Fibroblast of gingiva (primary cell): ENCODE data around the gene ABCG4.
"Not testable (repeated sequence)": the region's sequence is repeated elsewhere in the genome, so short reads cannot be mapped to it uniquely, and the experiment has no call there.

Experiments used
- DNase-seq: peaks from one replicate; pipeline ENCODE4 v3.0.0-alpha.2; 2011; ENCODE audit warnings: low read depth

Gene ABCG4

DNA sequence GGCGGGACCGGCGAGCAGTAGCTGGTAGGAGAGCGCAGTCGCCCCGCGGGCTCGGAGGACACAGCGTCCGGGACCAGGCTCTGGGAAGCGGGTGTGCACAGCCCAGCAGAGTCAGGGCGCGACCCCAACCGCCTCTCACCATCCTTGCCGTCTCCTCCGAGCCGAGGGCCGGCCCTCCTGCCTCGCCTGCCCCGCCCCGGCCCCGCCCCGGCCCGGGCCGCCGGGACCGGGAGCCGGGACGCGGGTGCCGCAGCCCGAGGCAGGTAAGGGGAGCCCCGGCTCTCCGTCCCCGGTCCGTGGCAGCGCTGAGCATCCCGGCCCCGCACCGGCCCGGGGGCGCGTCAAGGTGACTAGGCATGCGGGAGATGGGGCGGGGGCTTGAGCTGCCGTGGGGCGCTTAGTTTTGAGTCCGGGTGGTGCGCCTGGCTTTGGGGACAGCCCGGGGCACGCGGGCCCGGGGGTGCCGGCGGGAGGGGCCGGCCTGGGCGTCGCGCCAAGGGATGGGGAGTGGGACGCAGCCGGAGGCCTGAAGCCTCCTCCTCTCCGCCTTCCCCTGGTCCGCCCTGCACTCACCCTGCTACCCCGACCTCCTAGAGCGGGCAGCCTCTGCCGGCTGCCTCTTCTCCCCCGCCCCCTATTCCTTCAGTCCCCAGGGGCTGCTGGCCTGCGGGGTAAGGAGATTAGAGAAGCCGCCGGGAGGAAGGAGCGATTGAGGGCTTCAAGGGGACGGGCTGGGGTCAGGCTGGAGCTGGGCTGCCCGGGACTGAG lies at the start of gene ABCG4:
ABCG4 (plus strand) TSS at position 35 of the 768 bp plus-strand sequence. CDS start 914 bp downstream, outside the sequence.
- no peak for DNase-seq

DNA sequence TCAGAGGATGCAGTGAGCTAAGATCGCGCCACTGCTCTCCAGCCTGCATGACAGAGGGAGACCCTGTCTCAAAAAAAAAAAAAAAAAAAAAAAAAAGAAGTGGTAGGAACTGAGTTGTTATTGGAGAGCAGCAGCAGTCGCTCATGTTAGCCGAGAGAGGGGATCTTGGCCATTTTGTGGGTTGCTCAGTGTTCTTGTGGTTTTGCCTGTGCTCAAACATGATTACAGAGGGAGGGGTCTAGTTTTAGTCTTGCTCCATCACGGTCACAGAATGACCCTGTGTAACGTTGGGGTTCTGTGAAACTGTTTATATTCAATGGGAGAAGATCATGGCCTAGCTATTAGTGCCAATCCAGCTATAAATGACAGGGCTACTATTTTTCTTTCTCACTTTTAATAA lies 49.1 kb upstream of the ABCG4 start:
- no peak for DNase-seq

DNA sequence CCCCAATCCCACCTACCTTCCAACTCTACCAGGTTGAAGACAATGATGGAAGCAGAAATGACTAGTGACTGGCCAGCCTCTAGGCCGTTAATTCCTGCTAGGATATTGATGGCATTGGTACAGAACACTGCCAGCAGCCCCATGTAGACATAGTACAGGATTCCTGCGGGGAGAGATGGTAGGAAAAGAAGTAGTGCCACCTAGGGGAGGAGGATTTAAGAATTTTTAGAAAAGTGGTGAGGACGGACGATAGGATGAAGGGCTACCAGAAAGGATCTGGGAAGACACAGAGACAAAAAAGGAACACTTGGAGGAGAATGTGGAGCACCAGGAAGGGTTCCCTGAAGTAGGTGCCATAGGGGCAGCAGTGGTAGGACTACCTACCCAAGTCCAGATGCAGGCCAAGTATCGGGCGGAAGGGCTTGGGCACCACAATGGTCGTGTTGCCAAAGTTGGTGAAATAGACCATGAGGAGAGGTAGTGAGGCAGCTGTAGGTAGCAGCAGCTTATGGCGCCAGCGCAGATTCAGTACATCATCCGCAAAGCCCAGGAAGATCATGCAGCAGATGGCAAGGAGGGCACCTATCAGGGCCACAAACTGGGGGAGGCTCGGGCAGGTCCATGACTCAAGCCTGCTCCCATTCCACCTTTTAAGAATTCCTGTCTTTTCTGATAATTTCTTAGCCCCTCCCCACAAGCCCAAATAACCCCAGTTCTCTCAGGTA lies 48.4 kb upstream of the ABCG4 start:
- peak; percentile 61 for DNase-seq

DNA sequence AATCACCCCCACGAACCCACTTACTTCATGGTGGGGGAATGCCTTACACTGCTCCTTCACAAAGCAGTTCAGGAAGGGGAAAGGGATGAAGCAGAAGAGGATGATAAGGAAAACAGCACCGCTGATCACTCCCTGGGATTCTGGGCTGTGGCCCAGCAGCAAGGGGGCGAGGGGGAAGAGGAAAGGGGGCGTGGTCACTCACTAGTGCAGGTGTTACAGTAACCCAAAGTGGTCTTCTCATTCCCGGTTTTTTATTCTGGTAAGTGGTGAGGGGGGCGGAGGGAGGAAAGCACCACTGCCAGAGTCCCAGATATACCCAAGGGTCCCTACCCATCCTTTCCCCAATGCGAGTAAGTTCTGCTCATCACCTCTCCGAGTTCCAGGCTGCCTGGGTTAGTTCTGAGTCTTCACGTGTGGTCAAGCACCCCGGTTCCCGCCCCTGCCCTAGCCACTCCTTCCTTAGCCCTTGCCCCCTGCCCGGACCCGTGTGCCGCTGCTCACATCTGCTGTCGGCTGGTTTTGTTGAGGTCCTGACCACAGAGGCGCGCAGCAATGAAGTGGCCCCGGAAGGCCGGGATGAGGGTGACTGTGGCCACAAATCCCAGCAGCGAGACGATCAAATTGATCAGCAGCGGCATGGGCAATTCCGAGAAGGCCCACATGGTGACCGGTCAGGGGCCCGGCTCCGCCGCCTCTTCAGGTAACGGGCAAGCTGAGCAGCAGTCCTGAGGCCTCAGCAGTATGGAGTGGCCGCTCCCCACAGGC lies 47.7 kb upstream of the ABCG4 start:
- DNase-seq = peak; percentile 26

DNA sequence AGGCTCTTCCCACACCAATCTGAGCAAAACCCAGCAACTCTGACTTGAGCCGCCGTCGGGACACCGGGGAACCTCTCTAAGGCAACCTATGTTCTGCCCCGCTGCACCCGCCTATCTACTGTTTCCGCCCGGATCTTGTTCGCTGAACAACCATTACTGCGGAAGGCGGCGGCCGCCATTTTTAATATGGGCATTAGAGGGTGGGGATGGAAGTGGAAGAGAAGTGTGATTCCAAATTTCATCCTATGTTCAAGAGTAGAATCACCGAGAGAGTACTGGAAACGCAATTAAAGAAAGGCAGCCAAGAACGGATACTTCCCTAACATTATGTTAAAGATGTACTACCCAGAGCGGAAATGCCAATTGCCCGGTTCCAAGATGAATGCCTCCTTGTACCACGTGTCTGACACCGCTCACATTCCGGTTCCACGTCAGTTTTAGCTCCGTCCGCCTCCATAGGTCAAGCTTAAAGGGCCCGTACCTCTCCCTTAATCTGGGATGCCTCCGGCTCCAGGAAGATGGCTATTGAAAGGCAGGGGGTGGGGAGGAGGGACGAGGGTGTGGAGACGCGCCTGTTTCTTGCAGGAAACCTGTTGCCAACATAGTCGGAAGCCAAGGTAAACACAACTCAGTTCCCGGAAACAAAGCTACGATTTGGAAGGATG lies 47.0 kb upstream of the ABCG4 start, which contains the start of gene DPAGT1:
DPAGT1 (minus strand) TSS at position 95 of the 665 bp plus-strand sequence. CDS start 198 bp downstream, outside the sequence.
- peak; percentile 97 for DNase-seq

DNA sequence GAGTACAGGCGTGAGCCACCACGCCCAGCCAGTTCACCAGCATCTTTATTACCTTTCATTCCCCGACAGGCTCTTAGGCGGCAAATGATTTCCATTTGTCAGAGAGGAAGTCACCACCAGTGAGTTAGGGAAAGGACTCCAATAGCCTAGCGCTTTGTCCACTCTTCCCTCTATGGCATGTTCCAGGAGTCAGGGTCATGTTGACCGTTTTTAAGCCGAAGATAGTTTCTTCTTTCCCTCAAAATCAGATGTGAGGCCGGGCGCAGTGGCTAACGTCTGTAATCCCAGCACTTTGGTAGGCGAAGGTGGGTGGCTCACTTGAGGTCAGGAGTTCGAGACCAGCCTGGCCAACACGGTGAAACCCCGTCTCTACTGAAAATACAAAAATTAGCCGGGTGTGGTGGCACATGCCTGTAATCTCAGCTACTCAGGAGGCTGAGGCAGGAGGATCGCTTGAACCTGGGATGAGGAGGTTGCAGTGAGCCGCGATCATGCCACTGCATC lies 45.6 kb upstream of the ABCG4 start:
- not testable (repeated sequence) for DNase-seq

DNA sequence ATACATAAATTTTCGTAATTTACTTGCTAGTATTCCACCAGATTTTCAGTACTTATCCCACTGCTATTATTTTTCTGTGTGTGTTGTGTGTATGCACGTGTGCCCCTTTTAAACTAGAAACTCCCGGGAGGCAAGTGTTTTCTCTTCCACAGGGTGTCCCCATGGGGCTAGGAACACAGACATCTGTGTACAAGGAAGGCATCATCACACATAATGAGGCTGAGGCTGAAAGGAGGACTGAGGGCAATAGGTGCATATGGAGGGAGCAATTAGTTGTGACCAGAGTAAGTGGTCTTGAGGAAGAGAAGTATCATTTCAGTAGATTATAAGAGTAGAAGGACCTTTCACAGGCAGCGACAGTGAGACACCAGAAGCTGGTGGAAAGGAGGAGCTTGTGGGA lies 45.1 kb upstream of the ABCG4 start:
- DNase-seq = no peak

DNA sequence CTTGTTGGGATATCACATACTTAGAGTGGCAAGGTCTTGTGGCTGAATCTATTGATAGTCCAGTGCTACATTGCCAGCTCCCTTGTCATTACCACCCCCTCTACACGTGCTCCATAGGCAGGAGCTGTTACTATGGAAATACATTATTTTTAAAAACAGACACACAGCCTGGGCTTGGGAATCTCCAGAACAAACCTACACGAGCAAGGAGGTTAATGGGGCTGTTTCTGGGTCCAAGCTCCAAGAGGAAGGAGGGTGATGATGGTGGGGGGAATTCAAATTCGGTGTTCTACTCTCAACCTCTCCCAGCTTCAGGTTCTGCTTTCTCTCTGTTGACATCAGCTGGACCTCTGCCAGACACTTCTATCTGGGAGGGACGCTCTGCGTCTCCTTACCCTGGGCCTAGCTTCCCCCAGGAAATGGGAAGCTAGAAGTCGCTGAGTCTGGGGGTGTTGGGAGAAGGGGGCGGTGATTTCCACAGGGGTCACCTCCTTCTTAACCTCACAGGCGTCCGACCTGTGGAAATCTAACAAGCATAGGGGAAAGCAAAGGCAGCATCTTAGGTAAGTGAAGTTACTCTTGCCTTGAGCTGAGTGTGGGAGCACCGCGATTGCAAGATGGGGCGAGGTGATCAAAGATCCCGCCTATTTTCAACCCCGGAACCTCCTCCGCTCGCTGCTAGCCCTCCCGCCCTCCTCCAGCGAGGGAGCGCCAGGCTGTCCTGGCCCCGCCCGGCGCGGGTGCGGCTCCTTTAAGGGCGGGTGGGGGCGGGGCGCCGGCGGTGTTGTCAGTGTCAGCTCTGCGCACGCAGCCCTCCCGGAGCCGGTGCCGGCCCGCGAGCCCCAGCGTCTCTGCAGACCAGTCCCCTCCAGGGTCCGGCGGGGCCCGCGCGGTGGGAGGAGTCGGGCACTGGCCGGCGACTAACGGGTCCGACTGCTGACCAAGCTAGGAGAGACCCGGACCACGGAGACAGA lies 42.0 kb upstream of the ABCG4 start, which contains the start of gene C2CD2L:
C2CD2L (plus strand) TSS at position 781 of the 974 bp plus-strand sequence. CDS start 398 bp downstream, outside the sequence.
- DNase-seq = peak; percentile 90

DNA sequence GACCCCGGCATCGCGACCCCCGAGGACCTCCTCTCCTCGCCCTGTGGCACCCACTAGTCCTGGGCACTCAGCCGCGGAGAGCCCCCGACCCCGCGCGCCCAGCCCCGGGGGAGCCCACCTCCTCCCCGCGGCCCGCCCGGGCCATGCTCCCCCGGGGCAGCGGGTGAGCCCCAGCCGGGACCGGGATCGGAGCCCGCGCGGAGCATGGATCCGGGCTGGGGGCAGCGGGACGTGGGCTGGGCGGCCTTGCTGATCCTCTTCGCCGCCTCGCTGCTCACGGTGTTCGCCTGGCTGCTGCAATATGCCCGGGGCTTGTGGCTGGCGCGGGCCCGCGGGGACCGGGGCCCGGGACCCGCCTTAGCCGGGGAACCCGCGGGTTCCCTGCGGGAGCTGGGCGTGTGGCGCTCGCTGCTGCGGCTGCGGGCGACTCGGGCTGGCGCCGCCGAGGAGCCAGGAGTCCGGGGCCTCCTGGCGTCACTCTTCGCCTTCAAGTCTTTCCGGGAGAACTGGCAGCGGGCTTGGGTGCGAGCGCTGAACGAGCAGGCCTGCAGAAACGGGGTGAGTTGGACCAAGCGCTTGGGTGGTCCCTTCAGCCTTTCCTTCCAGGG lies 41.2 kb upstream of the ABCG4 start:
- DNase-seq = no peak

DNA sequence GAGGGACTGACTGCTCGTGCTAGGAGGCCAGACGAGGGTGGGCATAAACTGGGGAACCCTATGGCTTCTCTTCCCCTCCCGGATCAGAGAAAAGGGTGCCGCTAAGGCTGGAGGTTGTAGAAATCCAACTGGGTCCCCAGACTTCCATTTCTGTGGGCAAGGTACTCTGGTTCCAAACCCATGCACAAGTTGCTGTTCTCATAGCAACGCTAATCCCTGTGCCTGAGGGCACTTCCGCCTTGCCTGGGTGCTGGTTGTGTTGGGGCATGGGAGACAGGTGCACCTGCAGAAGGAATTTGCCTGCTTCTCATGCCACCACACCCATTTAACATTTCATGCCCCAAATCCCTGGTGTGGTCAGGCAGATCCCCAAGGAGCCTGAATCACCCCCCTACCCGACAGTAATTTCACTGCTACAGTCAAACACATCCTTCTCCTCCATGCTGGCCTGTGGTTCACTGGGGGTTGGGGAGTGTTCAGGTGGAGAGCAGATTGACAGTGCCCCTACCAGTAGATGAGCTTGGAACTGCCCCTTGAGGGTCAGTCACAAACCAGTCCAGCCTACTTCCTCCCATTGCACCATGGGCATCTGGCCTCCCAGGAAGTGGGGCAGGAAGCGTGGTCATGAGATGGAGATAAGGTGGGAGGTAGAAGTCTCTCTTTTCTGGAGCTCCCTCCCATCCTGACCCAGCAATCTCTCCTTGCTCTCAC lies 40.6 kb upstream of the ABCG4 start:
- DNase-seq = no peak

DNA sequence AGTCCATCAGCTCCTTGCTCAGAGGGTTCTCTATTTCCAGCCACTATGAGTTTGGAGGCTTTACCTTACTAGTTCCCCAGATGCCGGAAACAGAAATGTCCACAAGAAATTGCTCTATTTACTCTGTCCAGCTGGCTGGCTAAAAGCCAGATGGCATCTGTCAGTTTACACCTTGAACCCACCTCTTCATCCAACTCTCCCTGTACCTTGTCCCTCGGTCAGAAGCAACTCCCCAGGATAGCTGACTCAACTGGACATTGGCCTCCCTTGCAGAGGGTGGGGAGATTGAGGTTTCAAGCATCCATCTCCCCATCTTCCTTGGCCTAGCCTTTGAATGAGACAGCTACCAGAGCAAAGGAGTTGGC lies 40.0 kb upstream of the ABCG4 start:
- no peak for DNase-seq

DNA sequence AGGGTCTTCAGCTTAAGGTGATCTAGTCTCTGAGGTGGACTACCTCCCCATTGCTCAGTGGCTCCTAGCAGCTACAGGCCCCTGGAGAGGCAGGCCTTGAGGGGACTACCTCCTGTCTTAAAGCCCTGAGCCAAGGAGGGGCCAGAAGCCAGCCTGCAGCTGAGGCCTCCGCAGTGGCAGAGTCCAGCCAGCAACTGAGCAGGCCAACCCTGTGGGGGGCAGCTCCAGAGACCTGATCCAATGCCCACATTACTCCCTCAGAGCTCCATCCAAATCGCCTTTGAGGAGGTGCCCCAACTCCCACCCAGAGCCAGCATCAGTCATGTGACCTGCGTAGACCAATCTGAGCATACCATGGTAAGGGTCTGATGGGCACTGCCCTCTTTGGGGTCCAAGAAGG lies 39.0 kb upstream of the ABCG4 start:
- DNase-seq = no peak

DNA sequence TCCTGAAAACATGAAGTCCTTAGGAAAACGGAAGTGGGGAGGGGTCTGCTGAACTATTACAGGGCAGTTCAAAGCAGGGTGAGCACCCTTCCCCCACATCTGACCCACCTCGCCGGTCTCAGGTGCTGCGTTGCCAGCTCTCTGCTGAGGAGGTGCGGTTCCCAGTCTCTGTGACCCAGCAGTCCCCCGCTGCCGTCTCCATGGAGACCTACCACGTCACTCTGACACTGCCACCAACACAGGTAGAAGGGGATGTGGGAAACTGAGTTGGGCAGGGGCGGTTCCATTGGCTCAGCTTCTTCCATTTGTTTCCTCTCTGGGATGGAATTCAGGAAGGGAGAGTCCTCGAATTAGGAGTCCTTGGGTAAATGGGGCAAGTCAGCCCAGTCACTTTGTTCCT lies 38.4 kb upstream of the ABCG4 start:
- DNase-seq = no peak

DNA sequence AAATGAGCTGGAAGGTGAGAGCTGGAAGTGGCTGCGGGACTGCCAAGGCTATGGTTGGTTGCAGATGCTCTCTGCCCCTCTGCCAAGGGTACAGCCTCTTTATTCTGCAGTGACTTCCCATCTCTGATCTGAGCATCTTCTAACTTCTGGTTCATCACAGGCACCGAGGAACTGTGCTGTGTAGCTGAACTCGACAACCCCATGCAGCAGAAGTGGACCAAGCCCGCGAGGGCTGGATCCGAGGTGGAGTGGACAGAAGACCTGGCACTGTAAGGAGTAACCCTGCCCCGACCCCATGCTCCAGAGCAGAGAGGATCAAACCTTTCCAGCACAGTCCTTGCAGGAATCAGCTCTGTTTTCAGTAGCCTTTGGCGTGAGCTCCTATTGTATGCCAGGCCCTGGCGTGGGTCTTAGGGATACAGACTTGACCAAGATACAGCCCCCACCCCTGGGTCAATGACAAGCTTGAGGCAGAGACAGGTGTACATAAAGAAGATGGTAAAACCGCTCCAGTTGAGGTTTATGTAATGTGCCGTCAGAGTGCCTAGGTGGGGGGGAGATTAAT lies 37.4 kb upstream of the ABCG4 start:
- DNase-seq = no peak

DNA sequence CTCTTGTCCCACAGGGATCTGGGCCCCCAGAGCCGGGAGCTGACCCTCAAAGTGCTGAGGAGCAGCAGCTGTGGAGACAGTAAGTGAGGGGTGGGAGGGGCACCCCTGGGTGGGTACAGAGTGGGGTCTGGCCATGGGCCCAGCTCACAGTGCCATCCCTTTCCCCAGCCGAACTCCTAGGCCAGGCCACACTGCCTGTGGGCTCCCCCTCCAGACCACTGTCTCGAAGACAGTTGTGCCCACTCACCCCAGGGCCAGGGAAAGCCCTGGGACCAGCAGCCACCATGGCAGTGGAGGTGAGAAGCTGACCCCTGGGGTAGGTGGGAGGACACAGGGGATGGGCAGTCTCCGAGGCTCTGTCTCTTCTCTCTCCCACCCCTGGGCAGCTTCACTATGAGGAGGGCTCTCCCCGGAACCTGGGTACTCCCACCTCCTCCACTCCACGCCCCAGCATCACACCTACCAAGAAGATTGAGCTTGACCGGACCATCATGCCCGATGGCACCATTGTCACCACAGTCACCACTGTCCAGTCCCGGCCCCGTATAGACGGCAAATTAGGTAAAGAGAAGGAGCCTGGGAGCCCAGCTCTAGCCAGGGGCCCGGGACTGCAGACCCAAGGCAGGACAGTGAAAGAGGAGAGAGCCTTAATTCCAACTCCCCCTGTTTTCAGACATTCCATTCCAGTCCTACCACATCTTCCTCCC lies 36.4 kb upstream of the ABCG4 start:
- DNase-seq = no peak

DNA sequence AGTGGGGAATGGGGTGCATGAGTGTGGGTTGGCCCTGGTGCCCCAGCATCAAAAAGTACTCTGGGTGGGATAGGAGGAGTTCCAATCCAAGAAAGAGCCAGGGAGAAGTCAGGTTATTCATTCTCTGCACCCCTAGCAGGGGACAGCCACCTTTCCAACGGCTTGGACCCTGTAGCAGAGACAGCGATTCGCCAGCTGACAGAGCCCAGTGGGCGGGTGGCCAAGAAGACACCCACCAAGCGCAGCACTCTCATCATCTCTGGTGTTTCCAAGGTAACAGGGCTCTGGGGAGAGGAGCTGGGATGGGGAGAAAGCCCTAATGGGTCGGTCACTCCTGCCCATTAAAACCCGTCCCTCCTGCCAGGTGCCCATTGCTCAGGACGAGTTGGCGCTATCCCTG lies 35.1 kb upstream of the ABCG4 start:
- DNase-seq = no peak

DNA sequence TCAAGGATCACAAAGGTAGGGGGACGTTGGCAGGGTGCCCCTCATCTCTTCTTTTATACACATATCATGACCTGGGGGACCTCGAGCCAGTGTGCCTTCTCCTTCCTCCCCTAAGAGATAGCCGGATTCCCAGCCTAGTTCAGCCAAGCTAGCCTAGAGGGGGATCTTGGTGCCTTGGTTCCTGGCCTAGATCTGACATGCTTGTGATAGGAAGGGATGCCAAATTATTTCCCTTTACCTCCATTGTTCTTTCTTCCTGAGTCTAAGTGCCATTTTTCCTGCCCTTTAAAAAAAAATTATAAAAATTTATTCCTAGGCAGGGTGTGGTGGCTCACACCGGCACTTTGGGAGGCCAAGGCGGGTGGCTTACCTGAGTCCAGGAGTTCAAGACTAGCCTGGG lies 34.5 kb upstream of the ABCG4 start:
- DNase-seq = no peak

DNA sequence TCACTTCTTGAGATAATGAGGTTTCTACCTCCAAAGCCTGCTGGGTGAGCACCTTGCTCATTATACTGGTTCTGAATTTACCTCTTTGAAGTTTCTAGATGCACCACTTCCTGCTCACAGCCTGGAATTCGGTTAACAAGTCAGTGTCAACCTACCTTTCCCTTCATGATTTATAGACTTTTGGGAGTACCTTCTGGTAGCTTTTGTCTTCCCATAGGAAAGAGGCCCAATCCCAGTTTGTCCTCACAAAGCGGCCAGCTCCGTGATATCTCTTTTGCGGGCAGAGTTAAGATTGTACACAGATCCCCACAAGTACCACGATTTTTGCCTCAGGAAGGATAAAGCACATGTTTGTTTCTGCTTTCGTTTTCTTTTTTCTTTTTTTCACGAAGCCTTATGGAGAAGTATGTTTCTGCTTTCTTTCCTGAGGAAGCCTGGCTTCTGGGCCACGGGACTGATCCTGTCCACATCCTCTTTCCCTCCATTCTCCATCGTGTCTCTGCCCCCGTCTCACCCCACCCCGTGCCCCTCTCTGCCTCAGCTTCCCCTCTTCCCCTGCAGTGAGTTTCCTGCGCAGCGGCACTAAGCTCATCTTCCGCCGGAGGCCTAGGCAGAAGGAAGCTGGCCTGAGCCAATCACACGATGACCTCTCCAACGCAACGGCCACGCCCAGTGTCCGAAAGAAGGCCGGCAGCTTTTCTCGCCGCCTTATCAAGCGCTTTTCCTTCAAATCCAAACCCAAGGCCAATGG lies 33.2 kb upstream of the ABCG4 start:
- DNase-seq = no peak
